ENCODE data around the gene XRCC1. TPM values are rescaled to one million over a fixed set of nuclear protein-coding genes. Genes with fewer than 3 reads are reported as not detected.

The XRCC1 gene
- total RNA-seq, 3 donors from 2014 or later, result 21.0 to 30.6 (median 29.0) TPM

- intact Hi-C loops (cut with DNase I; ENCODE audit: low total_unique reads), result no loop called here
- Histone ChIP-seq H3K4me3 (no peak overlapping the region), H3K9me3 (no peaks in the 10 kb centered on the region), H3K27ac (no peak overlapping the region), H3K4me1 (no peaks in the 10 kb centered on the region), H3K27me3 (no peaks in the 10 kb centered on the region), H3K36me3 (no peaks in the 10 kb centered on the region)
- TF ChIP-seq POLR2A (IDR thresholded peaks at IDR 0.05) (no peak), POLR2AphosphoS5 (IDR thresholded peaks at IDR 0.05) (no peak)
- TF ChIP-seq, protein P1, sequence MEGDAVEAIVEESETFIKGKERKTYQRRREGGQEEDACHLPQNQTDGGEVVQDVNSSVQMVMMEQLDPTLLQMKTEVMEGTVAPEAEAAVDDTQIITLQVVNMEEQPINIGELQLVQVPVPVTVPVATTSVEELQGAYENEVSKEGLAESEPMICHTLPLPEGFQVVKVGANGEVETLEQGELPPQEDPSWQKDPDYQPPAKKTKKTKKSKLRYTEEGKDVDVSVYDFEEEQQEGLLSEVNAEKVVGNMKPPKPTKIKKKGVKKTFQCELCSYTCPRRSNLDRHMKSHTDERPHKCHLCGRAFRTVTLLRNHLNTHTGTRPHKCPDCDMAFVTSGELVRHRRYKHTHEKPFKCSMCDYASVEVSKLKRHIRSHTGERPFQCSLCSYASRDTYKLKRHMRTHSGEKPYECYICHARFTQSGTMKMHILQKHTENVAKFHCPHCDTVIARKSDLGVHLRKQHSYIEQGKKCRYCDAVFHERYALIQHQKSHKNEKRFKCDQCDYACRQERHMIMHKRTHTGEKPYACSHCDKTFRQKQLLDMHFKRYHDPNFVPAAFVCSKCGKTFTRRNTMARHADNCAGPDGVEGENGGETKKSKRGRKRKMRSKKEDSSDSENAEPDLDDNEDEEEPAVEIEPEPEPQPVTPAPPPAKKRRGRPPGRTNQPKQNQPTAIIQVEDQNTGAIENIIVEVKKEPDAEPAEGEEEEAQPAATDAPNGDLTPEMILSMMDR (IDR thresholded peaks at IDR 0.05), result no peak
- no peak for DNase-seq (ENCODE audit: low spot score in 2 of 2)
These were observed 30.1 kb downstream of the XRCC1 start for GRCh38 chr19:43545276-43545675.

- Histone ChIP-seq H3K27ac (no peak overlapping the region), H3K36me3 (no peaks in the 10 kb centered on the region), H3K4me1 (no peaks in the 10 kb centered on the region), H3K4me3 (no peak overlapping the region), H3K27me3 (no peaks in the 10 kb centered on the region), H3K9me3 (no peaks in the 10 kb centered on the region)
- intact Hi-C loops (cut with DNase I; ENCODE audit: low total_unique reads), result no loop called here
- TF ChIP-seq, protein P1 (IDR thresholded peaks at IDR 0.05), result no peak
- TF ChIP-seq POLR2AphosphoS5 (IDR thresholded peaks at IDR 0.05) (no peak), POLR2A (IDR thresholded peaks at IDR 0.05) (no peak)
- DNase-seq (ENCODE audit: low spot score in 2 of 2), result no peak
These were observed 31.2 kb downstream of the XRCC1 start for GRCh38 chr19:43544077-43544476.

DNA sequence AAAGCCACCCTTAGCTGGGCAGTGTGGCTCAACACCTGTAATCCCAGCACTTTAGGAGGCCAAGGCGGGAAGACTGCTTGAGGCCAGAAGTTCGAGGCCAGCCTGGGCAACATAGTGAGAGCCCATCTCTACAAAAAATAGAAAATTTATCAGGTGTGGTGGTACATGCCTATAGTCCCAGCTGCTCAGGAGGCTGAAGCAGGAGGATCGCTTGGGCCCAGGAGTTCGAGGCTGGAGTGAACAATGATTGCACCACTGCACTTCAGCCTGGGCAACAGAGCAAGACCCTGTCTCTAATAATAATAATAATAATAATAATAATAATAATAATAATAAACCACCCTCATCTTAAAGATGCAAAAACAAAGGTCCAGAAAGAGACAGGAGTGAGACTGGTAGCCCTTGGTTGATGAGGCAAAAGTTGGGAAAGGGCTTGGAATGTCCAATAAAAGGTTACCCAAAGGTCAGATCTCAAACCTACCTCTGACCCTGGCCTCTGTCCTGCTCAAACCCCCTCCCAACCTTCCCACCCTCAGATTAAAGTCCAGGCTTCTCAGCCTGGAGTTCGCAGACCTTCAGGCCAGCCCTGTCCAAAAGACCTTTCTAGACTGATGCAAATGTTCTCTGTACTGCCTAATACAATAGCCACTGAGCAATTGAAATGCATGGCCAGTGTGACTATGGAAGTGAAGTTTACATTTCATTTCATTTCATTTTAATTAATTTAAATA lies 33.2 kb downstream of the XRCC1 start:
- Histone ChIP-seq H3K27ac (no peak overlapping the region), H3K36me3 (no peaks in the 10 kb centered on the region), H3K4me1 (no peaks in the 10 kb centered on the region), H3K9me3 (no peaks in the 10 kb centered on the region), H3K4me3 (no peak overlapping the region), H3K27me3 (no peaks in the 10 kb centered on the region)
- DNase-seq (ENCODE audit: low spot score in 2 of 2), result no peak
- no peak for TF ChIP-seq POLR2AphosphoS5 (IDR thresholded peaks at IDR 0.05)
- TF ChIP-seq, protein P1 (IDR thresholded peaks at IDR 0.05), result no peak
- no peak for TF ChIP-seq POLR2A (IDR thresholded peaks at IDR 0.05)
- intact Hi-C loops (cut with DNase I; ENCODE audit: low total_unique reads), result no loop called here

- Histone ChIP-seq H3K9me3 (no peaks in the 10 kb centered on the region), H3K4me1 (no peaks in the 10 kb centered on the region), H3K27me3 (no peaks in the 10 kb centered on the region), H3K36me3 (no peaks in the 10 kb centered on the region), H3K27ac (no peak overlapping the region), H3K4me3 (no peak overlapping the region)
- TF ChIP-seq POLR2AphosphoS5 (IDR thresholded peaks at IDR 0.05) (no peak), POLR2A (IDR thresholded peaks at IDR 0.05) (no peak)
- TF ChIP-seq, protein P1 (IDR thresholded peaks at IDR 0.05), result no peak
- intact Hi-C loops (cut with DNase I; ENCODE audit: low total_unique reads), result no loop called here
- no peak for DNase-seq (ENCODE audit: low spot score in 2 of 2)
These were observed 34.9 kb downstream of the XRCC1 start for GRCh38 chr19:43540381-43540780.

DNA sequence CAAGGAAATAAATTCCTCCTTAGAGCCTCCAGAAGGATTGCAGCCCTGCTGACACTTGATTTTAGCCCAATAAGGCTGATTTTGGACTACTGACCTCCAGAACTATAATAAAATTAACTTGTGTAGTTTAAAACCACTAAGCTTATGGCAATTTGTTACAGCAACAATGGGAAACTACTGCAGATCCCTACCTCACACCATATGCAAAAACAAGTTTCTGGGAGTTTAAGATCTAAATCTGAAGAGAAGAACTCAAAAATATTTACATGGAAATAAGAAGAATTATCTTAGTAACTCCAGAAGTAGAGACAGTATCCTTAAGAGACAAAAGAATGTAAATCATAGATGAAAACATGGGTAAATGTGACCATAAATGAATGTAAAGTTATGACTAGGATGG lies 36.4 kb downstream of the XRCC1 start:
- TF ChIP-seq POLR2AphosphoS5 (IDR thresholded peaks at IDR 0.05), result no peak
- intact Hi-C loops (cut with DNase I; ENCODE audit: low total_unique reads), result loop anchor here (10.0 kb wide), 1 partner anchor 56 kb away; the partner anchor contains the start of genes IRGQ and ZNF576
- no peaks in the 10 kb centered on the region for H3K36me3 ChIP-seq
- no peak overlapping the region for H3K27ac ChIP-seq
- H3K4me1 ChIP-seq, result no peaks in the 10 kb centered on the region
- H3K9me3 ChIP-seq, result no peaks in the 10 kb centered on the region
- no peak for DNase-seq (ENCODE audit: low spot score in 2 of 2)
- no peak overlapping the region for H3K4me3 ChIP-seq
- H3K27me3 ChIP-seq, result no peaks in the 10 kb centered on the region

Data from breast epithelium (tissue), 4 donors.